ENCODE data around the gene NUDT14.

- TF ChIP-seq REST (IDR thresholded peaks at IDR 0.05; ENCODE audit: insufficient read depth in 1 of 2, low read depth in 2 of 2, low read length in 2 of 2): no peak
- TF ChIP-seq TAF1 (IDR thresholded peaks at IDR 0.05; ENCODE audit: borderline replicate concordance, insufficient read depth, low read length): no peak
These were observed 4.9 kb upstream of the NUDT14 start for GRCh38 chr14:105185973-105186372.

All from PFSK-1 (cell line).